Measurements from ENCODE around the gene MAPK13.
"Not testable (repeated sequence)": the region's sequence is repeated elsewhere in the genome, so short reads cannot be mapped to it uniquely, and the experiment has no call there.

Gene MAPK13

DNA sequence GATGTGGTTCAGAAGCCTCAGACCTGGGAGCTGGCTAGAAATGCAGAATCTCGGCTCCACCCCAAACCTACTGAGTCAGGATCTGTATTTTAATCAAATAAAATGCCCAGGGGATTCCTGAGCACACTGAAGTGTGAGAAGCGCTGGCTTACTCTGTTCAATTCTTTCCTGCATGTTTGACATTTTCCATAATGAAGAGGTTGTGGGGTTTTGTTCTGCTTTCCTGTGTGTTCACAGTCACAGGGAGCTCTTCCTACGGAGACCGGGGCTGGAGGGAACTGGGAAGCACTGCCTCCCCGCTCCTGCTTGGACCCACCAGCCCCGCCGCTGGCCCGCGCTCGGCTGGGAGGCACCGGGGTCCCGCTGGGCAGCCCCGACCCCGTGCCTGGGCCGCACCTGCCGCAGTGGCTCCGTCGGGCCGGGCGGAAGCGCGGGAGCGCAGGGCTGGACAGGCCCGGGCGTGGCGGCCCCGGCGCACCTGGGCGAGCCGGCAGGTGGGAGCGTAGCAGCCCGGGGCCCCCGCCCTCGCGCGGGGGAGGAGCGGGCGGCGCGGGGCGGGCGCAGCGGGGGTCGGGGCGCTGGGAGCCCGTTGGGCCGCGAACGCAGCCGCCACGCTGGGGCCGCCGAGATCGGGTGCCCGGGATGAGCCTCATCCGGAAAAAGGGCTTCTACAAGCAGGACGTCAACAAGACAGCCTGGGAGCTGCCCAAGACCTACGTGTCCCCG is at the start of gene MAPK13:
TSS of gene MAPK13 (plus strand) at position 573 of the 726 bp plus-strand sequence. CDS start at position 643, 70 bp downstream.
- FAIRE-seq (no peak), DNase-seq (ENCODE audit: extremely low spot score, insufficient read length, low read depth) (no peak)

DNA sequence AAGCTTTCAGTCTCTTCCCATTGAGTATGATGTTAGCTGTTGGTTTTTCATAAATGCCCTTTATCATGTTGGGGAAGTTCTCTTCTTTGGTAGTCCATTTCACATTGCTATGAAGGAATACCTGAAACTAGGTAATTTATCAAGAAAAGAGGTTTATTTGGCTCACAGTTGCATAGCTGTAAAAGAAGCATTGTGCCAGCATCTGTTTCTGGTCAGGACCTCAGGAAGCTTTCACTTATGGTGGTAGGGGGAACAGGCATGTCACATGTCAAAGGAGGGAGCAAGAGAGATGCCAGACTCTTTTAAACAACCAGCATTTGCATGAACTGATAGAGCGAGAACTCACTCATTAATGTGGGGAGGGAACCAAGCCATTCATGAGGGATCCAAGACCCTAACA is 48.0 kb upstream of the MAPK13 start:
- FAIRE-seq = no peak

DNA sequence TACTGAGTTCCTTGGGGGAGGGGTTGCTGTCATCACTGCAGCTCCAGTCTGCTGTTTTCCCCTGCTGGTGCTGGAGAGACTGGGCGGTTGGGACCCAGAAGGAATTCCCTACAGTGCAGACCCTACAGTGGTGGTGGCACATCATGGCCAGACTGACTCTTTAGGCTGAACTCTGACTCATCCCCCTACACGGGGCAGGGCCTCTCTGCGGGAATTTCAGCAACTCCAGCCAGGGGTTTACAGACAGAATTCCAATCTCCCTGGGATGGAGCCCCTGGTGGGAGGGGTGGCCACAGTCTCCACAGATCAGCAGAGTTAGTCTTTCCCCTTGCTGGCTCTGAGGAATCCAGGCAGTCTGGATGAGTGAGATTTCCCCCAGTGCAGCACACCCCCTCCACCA is 46.9 kb upstream of the MAPK13 start:
- FAIRE-seq = no peak
- no peak for DNase-seq (ENCODE audit: extremely low spot score, insufficient read length, low read depth)

More for the DNA sequence above, 48.0 kb upstream of the MAPK13 start:
- no peak for DNase-seq (ENCODE audit: extremely low spot score, insufficient read length, low read depth)

DNA sequence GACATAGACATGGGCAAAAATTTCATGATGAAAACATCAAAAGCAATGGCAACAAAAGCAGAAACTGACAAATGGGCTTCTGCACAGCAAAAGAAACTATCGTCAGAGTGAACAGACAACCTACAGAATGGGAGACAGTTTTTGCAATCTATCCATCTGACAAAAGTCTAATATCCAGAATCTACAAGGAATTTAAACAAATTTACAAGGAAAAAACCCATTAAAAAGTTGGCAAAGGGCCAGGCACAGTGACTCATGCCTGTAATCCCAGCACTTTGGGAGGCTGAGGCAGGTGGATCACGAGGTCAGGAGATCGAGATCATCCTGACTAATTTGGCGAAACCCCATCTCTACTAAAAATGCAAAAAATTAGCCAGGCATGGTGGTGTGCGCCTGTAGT is 42.1 kb upstream of the MAPK13 start:
- not testable (repeated sequence) for DNase-seq (ENCODE audit: extremely low spot score, insufficient read length, low read depth); FAIRE-seq

DNA sequence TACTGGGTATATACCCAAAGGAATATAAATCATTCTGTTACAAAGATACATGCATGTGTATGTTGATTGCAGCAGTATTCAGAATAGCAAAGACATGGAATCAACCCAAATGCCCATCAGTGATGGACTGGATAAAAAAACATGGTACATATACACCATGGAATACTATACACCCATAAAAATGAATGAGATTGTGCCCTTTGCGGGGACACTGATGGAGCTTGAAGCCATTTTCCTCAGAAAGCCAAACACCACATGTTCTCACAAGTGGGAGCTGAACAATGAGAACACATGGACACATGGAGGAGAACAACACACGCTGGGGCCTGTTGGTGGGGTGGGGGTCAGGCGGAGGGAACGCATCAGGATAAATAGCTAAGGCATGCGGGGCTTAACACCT is 41.3 kb upstream of the MAPK13 start:
- no peak for FAIRE-seq
- no peak for DNase-seq (ENCODE audit: extremely low spot score, insufficient read length, low read depth)

DNA sequence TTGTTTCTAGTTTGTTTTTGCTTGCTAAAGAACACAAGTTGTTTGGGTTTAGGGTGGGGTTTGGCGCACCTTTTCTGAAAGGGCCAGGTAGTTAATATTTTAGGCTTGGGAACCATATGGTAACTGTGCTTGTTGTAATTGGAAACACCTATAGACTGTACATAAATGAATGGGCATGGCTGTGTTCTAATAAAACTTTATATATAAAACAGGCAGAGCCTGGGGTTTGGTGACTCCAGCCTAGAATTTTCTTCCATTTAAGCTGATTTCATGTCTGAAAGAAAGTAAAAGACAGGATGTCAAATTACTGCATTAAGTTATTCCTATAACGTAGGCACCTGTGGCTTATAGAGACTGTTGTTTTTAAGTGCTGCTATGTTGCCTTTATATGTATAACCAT is 36.1 kb upstream of the MAPK13 start:
- DNase-seq (ENCODE audit: extremely low spot score, insufficient read length, low read depth) (no peak), FAIRE-seq (no peak)

DNA sequence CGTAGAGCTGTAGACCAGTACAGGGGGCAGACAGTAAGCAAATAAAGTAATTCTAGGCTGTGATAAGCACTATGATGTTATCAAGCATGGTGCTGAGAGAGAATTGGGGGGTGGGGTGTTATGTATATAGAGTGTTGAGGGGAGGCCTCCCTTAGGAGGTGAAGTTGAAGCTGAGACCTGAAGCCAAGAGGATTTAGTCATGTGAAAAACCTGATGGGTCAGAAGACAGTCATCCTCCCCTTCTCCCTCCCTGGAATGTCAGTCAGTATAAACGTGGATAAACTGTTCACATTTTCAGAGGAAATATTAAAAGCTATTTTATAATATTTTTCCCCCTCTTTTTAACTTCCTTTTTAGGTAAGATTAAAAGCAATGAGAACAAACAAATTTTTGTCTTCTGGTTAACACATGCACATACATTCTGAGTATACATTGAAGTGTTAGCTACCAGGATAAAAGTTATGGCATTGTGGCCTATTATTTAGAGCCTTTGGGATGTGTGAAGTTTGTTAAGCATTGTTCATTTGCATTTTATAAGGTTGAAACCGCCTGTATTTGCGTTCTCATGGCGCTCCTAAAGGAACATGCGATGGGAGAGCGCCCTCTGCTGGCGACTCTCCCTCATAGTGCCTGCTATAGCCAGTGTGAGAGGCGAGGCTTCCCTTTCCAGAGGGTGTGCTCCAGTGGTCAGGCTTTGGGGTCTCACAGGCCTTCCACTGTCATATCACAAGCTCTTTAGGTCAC is 35.4 kb upstream of the MAPK13 start:
- DNase-seq (ENCODE audit: extremely low spot score, insufficient read length, low read depth) (peak; percentile 44), FAIRE-seq (peak; percentile 69)

DNA sequence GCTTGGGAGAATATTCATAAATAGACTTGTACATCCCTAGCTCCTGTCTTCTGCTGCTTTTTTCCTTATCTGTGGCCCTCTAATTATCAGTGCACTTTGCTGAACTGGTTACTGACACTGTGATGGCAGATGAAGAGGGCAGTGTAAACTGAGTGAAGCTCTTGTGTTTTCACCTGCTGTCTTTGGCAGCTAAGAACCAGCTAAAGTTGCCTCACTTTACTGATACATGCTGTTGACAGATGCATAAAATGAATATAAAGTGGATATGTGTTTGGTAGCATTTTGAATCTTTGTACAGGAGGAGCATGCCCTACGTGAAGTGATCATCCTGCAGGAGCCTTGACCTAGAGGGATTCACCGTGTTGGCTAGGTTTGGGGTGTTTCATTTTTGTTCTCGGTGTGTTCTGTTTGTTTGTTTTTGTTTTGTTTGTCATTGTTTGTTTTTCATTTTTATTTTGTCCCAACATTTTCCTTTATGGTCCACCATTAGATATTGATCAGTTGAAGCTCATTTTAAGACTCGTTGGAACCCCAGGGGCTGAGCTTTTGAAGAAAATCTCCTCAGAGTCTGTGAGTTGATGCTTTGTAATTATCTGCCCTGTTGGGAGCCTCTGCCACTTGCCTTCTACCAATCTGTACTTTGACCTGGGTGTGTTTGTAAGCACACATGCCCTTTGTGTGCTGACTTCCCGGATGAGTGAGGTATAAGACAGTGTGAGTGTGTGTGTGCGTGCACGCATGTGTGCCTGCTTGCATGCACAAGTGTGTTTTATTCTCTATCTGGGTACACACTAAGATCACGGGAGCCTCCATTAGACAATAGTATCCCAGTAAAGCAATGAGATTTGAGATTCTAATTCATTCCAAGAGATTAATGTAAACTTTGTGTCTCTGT is 34.6 kb upstream of the MAPK13 start:
- FAIRE-seq = no peak

DNA sequence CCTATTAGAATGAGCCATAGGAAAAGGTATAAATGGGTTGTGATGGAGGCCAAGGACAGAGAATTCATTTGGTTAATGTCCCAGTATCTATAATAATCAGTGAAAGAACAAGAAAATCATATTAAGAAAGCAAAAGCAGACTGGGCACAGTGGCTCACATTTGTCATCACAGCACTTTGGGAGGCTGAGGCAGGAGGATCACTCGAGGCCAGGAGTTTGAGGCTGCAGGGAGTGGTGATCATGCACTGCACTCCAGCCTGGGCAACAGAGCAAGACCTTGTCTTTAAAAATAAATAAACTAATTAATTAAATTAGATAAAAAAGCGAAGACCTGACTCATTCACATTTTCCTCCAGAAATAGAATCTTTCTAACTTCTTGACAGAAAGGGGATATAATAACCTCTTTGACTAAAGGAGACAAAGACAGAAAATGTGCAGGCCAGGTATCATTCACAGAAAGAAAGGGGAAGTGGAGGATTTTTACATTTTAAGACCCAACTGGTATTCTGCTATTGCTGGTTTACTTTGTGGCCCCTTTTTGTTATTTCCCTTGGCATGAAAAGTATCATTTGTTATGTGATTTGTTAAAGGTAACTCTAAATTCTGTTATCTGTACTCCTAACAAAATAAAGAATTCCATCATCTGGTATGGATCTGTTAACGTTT is 31.9 kb upstream of the MAPK13 start:
- no peak for FAIRE-seq

More for the DNA sequence above, 34.6 kb upstream of the MAPK13 start:
- DNase-seq (ENCODE audit: extremely low spot score, insufficient read length, low read depth) = no peak

DNA sequence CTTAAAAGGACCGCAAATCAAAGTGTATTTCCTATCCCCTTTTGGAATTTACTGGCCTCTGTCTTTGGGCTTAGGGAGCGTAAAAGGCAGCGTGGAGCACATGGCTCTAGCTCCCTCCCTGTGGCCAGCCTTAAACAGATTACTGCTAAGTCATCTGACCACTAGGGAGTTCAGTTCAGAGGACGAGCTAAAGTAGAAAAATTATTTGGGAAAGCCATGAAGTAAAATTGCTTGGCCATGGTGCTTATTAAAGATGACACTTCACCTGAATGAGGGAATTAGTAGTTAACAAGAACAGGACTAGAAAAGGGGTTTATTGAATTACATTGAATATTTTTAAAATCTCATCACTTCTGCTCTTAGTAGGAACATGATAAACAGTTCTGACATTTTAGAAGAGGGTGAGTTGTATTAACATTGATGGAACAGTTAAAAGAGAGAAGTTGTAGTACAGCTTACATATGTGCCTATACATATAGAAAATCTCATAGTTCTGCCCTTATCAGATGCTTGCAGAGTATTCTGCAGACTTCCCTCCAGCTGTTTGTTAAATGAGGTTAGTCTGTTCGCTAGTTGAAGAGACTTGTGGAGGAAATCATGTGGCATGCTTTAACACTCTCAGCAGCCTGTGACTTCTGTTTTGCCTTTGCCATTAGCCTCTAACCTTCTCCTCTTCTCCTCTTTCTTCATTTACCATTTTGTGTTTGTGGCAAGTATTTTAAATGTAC is 31.2 kb upstream of the MAPK13 start:
- FAIRE-seq (no peak), DNase-seq (ENCODE audit: extremely low spot score, insufficient read length, low read depth) (no peak)

More for the DNA sequence above, 31.9 kb upstream of the MAPK13 start:
- no peak for DNase-seq (ENCODE audit: extremely low spot score, insufficient read length, low read depth)

DNA sequence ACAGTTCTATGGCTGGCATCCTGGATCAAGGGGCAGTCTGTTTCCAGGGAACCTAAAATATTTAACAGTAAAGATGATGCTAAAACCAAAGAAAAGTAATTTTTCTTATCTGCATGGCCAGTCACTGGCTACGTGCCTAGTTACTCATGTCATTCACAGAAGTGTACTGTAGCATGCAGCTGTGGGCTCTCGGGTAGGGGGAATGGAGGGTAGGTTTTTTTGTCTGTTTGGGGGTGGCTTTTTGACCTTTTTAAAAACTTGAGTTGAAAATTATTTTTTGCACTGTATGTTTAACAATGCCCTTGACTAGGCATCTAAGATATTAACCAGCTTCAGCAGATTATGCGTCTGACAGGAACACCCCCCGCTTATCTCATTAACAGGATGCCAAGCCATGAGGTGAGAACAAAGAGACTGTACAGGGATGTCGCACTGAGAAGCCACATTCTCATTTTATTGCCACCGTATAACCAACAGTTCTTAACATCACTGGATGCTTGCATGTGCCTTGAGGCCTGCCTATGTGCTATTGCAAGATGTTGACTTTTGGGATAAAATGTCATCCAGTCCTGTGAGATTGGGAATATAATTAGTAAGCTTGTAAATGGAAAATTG is 30.3 kb upstream of the MAPK13 start:
- no peak for FAIRE-seq

DNA sequence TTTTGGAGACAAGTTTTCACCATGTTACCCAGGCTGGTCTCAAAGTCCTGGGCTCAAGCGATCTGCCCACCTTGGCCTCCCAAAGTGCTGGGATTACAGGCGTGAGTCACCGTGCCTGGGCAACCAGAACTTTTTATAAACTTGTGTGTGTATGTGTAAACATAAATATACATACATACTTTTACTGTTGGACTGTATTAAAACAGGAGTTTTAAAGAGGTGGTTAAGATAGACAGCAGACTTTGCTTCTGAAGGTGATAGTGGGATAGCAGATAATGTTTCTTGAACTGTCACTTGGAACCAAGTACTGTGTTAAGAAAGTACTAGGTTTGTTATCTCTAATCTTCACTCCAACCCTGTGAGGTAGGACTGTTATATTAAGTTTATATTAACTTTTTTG is 28.6 kb upstream of the MAPK13 start:
- DNase-seq (ENCODE audit: extremely low spot score, insufficient read length, low read depth) = no peak
- no peak for FAIRE-seq

More for the DNA sequence above, 30.3 kb upstream of the MAPK13 start:
- no peak for DNase-seq (ENCODE audit: extremely low spot score, insufficient read length, low read depth)

DNA sequence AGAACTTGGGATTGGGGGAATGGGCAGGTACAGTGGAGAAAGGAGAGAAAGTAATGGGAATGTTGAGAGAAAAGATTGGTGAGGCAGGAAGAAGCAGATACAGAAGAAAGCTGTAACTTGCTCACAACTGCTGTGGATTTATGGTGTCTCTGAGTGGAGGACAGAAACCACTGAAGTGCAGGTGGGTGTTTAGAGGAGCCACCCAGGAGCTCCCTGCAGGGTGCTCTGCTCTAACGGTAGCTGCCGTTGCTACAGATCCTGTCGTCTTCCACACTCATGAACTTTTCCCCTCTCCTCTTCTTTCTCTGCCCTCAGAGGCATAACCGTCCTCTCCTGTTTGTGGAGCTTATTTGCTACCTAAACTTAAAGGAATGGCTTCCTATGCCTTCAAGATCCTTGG is 27.5 kb upstream of the MAPK13 start:
- DNase-seq (ENCODE audit: extremely low spot score, insufficient read length, low read depth) = no peak
- no peak for FAIRE-seq

DNA sequence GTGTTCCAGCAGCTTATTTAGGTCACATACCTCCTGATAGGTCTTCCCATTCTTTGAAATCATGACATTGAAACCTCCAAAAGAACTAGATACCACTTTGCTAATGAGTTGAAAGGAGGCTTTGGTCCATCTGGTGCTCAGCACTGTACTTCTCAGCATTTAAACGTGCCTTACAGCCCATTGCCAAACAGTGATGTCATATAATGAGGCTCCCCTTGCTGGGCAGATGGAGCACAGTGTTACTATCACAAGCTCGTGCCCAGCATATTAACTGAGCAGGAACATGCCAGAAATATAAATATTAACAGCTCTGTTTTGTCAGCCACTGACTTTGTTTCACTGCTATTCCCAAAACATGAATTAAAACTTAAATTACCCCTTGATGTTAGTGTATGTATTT is 25.5 kb upstream of the MAPK13 start:
- DNase-seq (ENCODE audit: extremely low spot score, insufficient read length, low read depth) = no peak
- FAIRE-seq = no peak

DNA sequence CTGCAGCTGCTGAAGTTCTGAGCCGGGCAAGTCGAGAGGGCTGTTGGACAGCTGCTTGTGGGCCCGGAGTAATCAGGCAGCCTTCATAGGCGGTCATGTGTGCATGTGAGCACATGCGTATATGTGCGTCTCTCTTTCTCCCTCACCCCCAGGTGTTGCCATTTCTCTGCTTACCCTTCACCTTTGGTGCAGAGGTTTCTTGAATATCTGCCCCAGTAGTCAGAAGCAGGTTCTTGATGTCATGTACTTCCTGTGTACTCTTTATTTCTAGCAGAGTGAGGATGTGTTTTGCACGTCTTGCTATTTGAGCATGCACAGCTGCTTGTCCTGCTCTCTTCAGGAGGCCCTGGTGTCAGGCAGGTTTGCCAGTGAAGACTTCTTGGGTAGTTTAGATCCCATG is 21.2 kb upstream of the MAPK13 start:
- DNase-seq (ENCODE audit: extremely low spot score, insufficient read length, low read depth) = no peak
- peak; percentile 18 for FAIRE-seq

DNA sequence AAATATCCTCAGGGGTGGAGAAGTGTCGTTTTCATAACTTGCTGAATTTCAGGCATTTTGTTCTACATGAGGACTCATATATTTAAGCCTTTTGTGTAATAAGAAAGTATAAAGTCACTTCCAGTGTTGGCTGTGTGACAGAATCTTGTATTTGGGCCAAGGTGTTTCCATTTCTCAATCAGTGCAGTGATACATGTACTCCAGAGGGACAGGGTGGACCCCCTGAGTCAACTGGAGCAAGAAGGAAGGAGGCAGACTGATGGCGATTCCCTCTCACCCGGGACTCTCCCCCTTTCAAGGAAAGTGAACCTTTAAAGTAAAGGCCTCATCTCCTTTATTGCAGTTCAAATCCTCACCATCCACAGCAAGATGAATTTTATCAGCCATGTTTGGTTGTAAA is 20.3 kb upstream of the MAPK13 start:
- DNase-seq (ENCODE audit: extremely low spot score, insufficient read length, low read depth) (no peak), FAIRE-seq (no peak)

DNA sequence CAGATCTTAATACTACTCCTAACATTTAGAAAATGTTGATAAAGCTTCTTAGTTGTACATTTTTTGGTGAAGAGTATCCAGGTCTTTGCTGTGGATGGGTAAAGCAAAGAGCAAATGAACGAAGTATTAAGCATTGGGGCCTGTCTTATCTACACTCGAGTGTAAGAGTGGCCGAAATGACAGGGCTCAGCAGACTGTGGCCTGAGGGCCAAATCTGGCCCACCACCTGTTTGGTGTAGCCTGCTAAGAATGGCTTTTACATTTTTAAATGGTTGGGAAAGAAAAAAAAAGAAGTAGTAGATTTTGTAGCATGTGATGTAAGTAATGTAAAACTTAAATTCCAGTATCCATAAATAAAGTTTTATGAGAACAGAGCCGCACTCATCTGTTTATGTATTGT is 19.4 kb upstream of the MAPK13 start:
- DNase-seq (ENCODE audit: extremely low spot score, insufficient read length, low read depth) (no peak), FAIRE-seq (no peak)

DNA sequence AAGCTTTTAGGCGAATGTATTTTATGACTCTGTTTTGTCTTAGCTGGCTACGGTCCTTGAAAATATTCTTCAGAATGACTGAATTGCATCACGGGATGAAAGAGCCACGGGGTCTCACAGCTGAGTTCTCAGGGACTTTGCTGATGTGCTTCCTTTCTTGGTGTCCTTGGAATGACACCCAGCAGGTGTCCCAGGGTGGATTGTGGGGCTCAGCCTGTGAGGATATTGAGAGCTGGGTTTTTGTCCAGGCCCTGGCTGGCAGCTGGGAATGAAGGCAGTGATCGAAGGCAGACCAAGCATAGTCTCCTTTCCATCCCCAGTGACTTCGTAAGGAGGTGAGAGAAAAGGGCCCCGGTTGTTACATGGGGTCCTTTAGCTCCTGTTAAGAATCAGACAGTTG is 18.8 kb upstream of the MAPK13 start:
- no peak for DNase-seq (ENCODE audit: extremely low spot score, insufficient read length, low read depth)
- FAIRE-seq = no peak

DNA sequence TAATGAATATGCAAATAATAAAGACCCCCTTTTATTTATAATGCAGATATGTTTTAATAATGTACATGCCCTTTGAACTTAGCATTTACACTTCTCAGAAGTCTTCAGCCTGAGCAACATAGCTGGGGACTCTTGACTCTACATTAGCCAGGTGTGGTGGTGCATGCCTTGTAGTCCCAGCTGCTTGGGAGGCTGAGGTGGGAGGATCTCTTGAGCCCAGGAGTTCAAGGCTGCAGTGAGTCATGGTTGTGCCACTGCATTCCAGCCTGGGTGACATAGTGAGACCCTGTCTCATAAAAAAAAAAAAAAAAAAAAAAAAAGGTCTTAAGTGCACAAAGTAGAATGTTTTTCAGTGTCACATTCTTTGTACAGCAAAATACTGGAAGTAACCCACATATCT is 17.3 kb upstream of the MAPK13 start:
- FAIRE-seq (no peak), DNase-seq (ENCODE audit: extremely low spot score, insufficient read length, low read depth) (no peak)
